Gastrocnemius medialis (tissue), 4 donors: ENCODE results near the gene ABCC4.

ENCODE experiments used
- CTCF ChIP-seq, 5 experiments: fragments of 450-650 bp in 3 of 5; fragments of 200-600 bp in 2 of 5; sonication (generic) in 2 of 5; IDR thresholded peaks in 4 of 5; conservative IDR thresholded peaks in 1 of 5; 1 replicate in 4 of 5; 2 replicates in 1 of 5; pipeline ENCODE4 v1.5.1; 2016 to 2019; ENCODE audit warnings: antibody characterized with exemption in 5 of 5, mild to moderate bottlenecking in 3 of 5, moderate library complexity in 3 of 5
- POLR2A ChIP-seq, 2 donors: fragments of 450-650 bp; IDR thresholded peaks; one replicate each; pipeline ENCODE4 v1.6.1; 2017; ENCODE audit warnings: antibody characterized with exemption in 2 of 2, mild to moderate bottlenecking in 2 of 2, moderate library complexity in 2 of 2

- TF ChIP-seq CTCF (IDR thresholded peaks at IDR 0.05 in 4 of 5, conservative IDR thresholded peaks at IDR 0.05 in 1 of 5) (no peak), POLR2A (IDR thresholded peaks at IDR 0.05) (no peak)
These were observed 179.2 kb downstream of the ABCC4 start for GRCh38 chr13:95122063-95122462.
